ENCODE measurements around the gene CADM2.

The CADM2 gene

GRCh38 chr3:85208650-85209049, 249.9 kb downstream of the CADM2 start:
- DNase-seq: no peak

- no peak for DNase-seq
Observed at GRCh38 chr3:85210540-85210939, 251.8 kb downstream of the CADM2 start.

- no peak for DNase-seq
Observed at GRCh38 chr3:85228966-85229365, 270.2 kb downstream of the CADM2 start.

- DNase-seq: no peak
Observed at GRCh38 chr3:85244091-85244490, 285.3 kb downstream of the CADM2 start.

GRCh38 chr3:85244519-85244918, 285.7 kb downstream of the CADM2 start:
- DNase-seq: no peak

GRCh38 chr3:85251766-85252165, 293.0 kb downstream of the CADM2 start:
- no peak for DNase-seq

GRCh38 chr3:85252686-85253085, 293.9 kb downstream of the CADM2 start:
- DNase-seq: no peak

- DNase-seq: no peak
Observed at GRCh38 chr3:85254738-85255137, 295.9 kb downstream of the CADM2 start.

- no peak for DNase-seq
Observed at GRCh38 chr3:85255949-85256348, 297.2 kb downstream of the CADM2 start.

- no peak for DNase-seq
Observed at GRCh38 chr3:85258326-85258725, 299.5 kb downstream of the CADM2 start.

- DNase-seq: no peak
Observed at GRCh38 chr3:85258819-85259218, 300.0 kb downstream of the CADM2 start.

- DNase-seq: no peak
Observed at GRCh38 chr3:85259748-85260147, 301.0 kb downstream of the CADM2 start.

GRCh38 chr3:85264381-85264780, 305.6 kb downstream of the CADM2 start:
- DNase-seq: no peak

GRCh38 chr3:85270488-85270887, 311.7 kb downstream of the CADM2 start:
- DNase-seq: no peak

- no peak for DNase-seq
Observed at GRCh38 chr3:85271911-85272310, 313.1 kb downstream of the CADM2 start.

- DNase-seq: no peak
Observed at GRCh38 chr3:85288257-85288656, 329.5 kb downstream of the CADM2 start.

- DNase-seq: no peak
Observed at GRCh38 chr3:85297291-85297690, 338.5 kb downstream of the CADM2 start.

- no peak for DNase-seq
Observed at GRCh38 chr3:85298032-85298431, 339.2 kb downstream of the CADM2 start.

- no peak for DNase-seq
Observed at GRCh38 chr3:85303156-85303555, 344.4 kb downstream of the CADM2 start.

- no peak for DNase-seq
Observed at GRCh38 chr3:85304360-85304964, 345.7 kb downstream of the CADM2 start.

- DNase-seq: no peak
Observed at GRCh38 chr3:85312331-85312730, 353.5 kb downstream of the CADM2 start.

- no peak for DNase-seq
Observed at GRCh38 chr3:85313380-85313779, 354.6 kb downstream of the CADM2 start.

- no peak for DNase-seq
Observed at GRCh38 chr3:85316252-85316651, 357.5 kb downstream of the CADM2 start.

GRCh38 chr3:85321892-85322291, 363.1 kb downstream of the CADM2 start:
- DNase-seq: no peak

GRCh38 chr3:85330071-85330470, 371.3 kb downstream of the CADM2 start:
- no peak for DNase-seq

- no peak for DNase-seq
Observed at GRCh38 chr3:85337895-85338294, 379.1 kb downstream of the CADM2 start.
